GM12878 (cell line): ENCODE measurements around the gene MAOA. TPM values are rescaled to one million over a fixed set of nuclear protein-coding genes. Genes with fewer than 3 reads are reported as not detected.

Source experiments
- ATF7 ChIP-seq: fragments of 450-650 bp; IDR thresholded peaks from 2 replicates; pipeline ENCODE4 v1.6.1; 2016; ENCODE audit warnings: low read depth, mild to moderate bottlenecking
- BACH1 ChIP-seq: fragments of 450-650 bp; IDR thresholded peaks from 2 replicates; pipeline ENCODE4 v1.6.1; 2017; ENCODE audit warnings: mild to moderate bottlenecking, borderline replicate concordance
- MEF2A ChIP-seq: IDR thresholded peaks from 2 replicates; pipeline ENCODE4 v1.6.1; 2011; ENCODE audit warnings: low read depth, mild to moderate bottlenecking, low read length, moderate library complexity; ENCODE audit not compliant: insufficient read depth
- NFYB ChIP-seq: IDR thresholded peaks from 2 replicates; pipeline ENCODE4 v1.6.1; 2011; ENCODE audit warnings: low read depth, mild to moderate bottlenecking, low read length, improper control_type of control experiment, moderate library complexity; ENCODE audit not compliant: insufficient read depth
- PAX5 ChIP-seq: IDR thresholded peaks from 2 replicates; pipeline ENCODE4 v1.6.1; 2011; ENCODE audit warnings: low read depth, low read length, borderline replicate concordance
- PML ChIP-seq: IDR thresholded peaks from 2 replicates; pipeline ENCODE4 v1.6.1; 2012; ENCODE audit warnings: low read length, inconsistent platforms
- POU2F2 ChIP-seq: IDR thresholded peaks from 3 replicates; pipeline ENCODE4 v1.6.1; 2011; ENCODE audit warnings: low read depth, mild to moderate bottlenecking, low read length, borderline replicate concordance
- SREBF2 ChIP-seq: IDR thresholded peaks from 2 replicates; pipeline ENCODE4 v1.6.1; 2012; ENCODE audit warnings: mild to moderate bottlenecking, low read length
- TCF12 ChIP-seq: IDR thresholded peaks from 2 replicates; pipeline ENCODE4 v1.6.1; 2011; ENCODE audit warnings: low read depth, mild to moderate bottlenecking, low read length
- polyA plus RNA-seq, 11 experiments: library from polyadenylated mRNA; depleted of rRNA in 4 of 11; unstranded in 6 of 11; stranded (reverse) in 5 of 11; fragments of >200 nt; fragmentation: Nextera tagmentation in 4 of 11; fragmentation: Illumina TruSeq in 1 of 11; extraction: Ambion mirVana in 4 of 11; extraction: Trizol in 1 of 11; gene quantifications; 1 replicate in 1 of 11; 2 replicates in 10 of 11; pipeline versions ENCODE4 v1.2.1 to v1.2.3, GENCODE V29; 2011 to 2016; ENCODE audit warnings: inconsistent platforms in 2 of 11, missing spikeins in 2 of 11, low read depth in 1 of 11
- total RNA-seq, 4 experiments: library from RNA; depleted of rRNA in 3 of 4; stranded (reverse); fragments of >200 nt in 3 of 4; fragmentation: Illumina TruSeq in 1 of 4; extraction: Trizol in 1 of 4; gene quantifications; 2 replicates each; pipeline versions ENCODE4 v1.2.1 to v1.2.3, GENCODE V29; 2013 to 2021
- TF ChIP-seq, protein P1 (sequence below): IDR thresholded peaks from 2 replicates; pipeline ENCODE4 v1.6.1; 2012; ENCODE audit warnings: low read depth, low read length, improper control_type of control experiment
- TF ChIP-seq, protein P2 (sequence below): IDR thresholded peaks from 2 replicates; pipeline ENCODE4 v1.6.1; 2012; ENCODE audit warnings: improper control_type of control experiment, low read depth, low read length; ENCODE audit not compliant: insufficient replicate concordance

The MAOA gene
- total and polyA plus RNA-seq, 10 of the 15 experiments (the other 5 are each of a cell fraction or from before 2014, with no cell fraction given) = 0.02 to 0.51 (median 0.08) TPM; not detected in 7

DNA sequence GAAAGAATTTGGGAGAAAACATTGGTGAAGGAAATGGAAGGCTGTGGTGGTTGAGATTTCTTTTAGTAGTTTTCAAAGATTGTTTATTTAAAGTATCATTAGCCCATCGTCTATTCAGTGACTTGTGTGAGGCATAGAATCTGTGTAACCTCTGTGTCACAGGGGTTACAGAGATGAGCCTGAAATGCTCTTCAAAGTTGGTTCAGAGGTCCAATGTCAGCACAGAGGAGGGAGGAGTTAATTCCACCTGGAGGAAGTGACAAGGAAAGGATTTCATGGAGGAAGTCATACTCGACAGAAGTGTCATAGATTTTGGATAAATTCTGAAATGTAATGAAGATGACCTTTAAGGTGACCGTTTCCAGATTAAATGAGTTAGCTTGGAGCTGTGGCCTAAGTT, 8.2 kb downstream of the MAOA start (continued):
- TF ChIP-seq, protein P1, sequence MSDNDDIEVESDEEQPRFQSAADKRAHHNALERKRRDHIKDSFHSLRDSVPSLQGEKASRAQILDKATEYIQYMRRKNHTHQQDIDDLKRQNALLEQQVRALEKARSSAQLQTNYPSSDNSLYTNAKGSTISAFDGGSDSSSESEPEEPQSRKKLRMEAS = no peak
- no peak for TF ChIP-seq PML
- TF ChIP-seq SREBF2 = no peak
- no peak for TF ChIP-seq MEF2A
- no peak for TF ChIP-seq PAX5
- TF ChIP-seq ATF7 = no peak
- TF ChIP-seq, protein P2, sequence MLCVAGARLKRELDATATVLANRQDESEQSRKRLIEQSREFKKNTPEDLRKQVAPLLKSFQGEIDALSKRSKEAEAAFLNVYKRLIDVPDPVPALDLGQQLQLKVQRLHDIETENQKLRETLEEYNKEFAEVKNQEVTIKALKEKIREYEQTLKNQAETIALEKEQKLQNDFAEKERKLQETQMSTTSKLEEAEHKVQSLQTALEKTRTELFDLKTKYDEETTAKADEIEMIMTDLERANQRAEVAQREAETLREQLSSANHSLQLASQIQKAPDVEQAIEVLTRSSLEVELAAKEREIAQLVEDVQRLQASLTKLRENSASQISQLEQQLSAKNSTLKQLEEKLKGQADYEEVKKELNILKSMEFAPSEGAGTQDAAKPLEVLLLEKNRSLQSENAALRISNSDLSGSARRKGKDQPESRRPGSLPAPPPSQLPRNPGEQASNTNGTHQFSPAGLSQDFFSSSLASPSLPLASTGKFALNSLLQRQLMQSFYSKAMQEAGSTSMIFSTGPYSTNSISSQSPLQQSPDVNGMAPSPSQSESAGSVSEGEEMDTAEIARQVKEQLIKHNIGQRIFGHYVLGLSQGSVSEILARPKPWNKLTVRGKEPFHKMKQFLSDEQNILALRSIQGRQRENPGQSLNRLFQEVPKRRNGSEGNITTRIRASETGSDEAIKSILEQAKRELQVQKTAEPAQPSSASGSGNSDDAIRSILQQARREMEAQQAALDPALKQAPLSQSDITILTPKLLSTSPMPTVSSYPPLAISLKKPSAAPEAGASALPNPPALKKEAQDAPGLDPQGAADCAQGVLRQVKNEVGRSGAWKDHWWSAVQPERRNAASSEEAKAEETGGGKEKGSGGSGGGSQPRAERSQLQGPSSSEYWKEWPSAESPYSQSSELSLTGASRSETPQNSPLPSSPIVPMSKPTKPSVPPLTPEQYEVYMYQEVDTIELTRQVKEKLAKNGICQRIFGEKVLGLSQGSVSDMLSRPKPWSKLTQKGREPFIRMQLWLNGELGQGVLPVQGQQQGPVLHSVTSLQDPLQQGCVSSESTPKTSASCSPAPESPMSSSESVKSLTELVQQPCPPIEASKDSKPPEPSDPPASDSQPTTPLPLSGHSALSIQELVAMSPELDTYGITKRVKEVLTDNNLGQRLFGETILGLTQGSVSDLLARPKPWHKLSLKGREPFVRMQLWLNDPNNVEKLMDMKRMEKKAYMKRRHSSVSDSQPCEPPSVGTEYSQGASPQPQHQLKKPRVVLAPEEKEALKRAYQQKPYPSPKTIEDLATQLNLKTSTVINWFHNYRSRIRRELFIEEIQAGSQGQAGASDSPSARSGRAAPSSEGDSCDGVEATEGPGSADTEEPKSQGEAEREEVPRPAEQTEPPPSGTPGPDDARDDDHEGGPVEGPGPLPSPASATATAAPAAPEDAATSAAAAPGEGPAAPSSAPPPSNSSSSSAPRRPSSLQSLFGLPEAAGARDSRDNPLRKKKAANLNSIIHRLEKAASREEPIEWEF = no peak
- no peak for TF ChIP-seq TCF12
- no peak for TF ChIP-seq POU2F2
- TF ChIP-seq BACH1 = no peak
- no peak for TF ChIP-seq NFYB
